SH-SY5Y (cell line): ENCODE measurements around the gene ANKK1.

ENCODE experiments used
- GATA2 ChIP-seq: IDR thresholded peaks from 2 replicates; pipeline ENCODE4 v1.6.1; 2011; ENCODE audit warnings: mild to moderate bottlenecking, low read depth, low read length
- GATA3 ChIP-seq: IDR thresholded peaks from 2 replicates; pipeline ENCODE4 v1.6.1; 2011; ENCODE audit warnings: low read depth, mild to moderate bottlenecking, low read length, moderate library complexity

DNA sequence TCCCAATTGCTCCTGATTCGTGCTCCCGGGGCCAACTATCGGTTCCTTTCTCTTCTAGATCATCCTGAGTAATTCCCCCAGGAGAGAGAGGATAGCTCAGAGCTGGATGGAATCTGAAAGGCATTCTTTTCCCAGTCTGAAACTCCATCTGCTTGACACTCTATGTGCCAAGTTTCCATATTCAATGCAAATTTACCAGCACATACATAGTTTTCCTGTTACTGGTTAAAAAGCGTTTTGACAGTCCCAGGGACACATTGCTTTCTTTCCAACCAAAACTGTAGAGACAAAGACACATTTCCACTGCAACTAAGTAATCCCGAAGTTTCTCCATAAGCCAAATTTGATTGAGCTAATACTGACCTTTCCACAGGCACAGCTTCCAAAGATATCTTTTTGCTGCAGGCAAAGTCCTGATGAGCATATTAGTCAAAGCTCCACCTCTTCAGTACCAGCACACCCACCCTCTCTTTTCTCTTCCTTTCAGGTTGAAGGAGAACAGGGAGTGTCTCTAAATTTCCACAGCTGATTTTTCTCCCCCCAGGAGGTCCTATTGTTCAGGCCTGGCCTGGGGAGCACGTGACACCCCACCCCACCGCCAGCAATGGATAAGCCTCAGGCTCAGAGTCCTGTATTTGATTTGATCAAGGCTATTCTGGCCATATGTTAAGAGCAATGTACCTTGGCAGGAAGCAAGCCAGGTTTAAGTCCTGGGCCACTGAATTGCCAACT is 9.7 kb upstream of the ANKK1 start:
- TF ChIP-seq GATA2 (no peak), GATA3 (no peak)
